ELR (cell line): Measurements from ENCODE around the gene FAM219A.
"Not testable (repeated sequence)": the region's sequence is repeated elsewhere in the genome, so short reads cannot be mapped to it uniquely, and the experiment has no call there.

ENCODE experiments used
- DNase-seq: peaks from one replicate; pipeline ENCODE4 v3.0.0-alpha.2; 2015; ENCODE audit warnings: low read depth

The FAM219A gene

DNA sequence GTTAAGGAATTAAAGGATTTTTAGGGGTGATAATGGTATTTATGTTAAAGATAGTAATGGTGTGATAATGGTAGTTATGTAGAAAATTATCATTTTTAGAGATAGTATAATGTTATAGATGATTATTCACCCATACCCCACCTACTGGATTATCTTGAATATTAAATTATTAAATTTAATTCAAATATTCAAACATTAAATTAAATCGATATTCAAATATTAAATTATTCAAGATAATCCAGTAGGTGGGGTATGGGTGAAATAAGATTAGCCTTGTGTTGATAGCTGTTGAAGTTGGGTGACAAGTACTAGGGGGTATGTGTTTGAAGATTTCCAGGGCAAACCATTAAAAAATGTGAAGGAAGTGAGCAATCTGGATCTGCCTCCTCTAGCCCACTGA lies 15.6 kb downstream of the FAM219A start:
- DNase-seq: no peak

DNA sequence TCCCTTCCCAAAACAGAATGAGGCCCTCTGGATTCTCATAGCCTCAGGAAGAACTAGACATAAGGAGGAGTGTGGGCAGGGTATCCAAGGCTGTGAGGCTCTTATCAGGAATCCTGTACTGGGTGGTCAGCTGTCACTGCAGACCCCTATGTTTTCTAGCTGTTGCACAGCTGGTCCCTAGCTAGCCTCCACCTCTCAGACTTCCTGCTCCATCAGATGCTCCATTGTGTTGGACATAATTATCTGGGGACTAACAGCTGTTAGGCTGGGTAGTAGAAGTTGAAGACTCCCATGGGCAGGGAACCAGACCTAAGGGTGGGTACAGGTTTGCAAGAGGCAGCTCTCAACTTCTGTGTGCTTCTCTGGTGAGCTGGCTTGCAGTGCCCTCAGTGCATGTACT lies 18.4 kb downstream of the FAM219A start:
- no peak for DNase-seq

DNA sequence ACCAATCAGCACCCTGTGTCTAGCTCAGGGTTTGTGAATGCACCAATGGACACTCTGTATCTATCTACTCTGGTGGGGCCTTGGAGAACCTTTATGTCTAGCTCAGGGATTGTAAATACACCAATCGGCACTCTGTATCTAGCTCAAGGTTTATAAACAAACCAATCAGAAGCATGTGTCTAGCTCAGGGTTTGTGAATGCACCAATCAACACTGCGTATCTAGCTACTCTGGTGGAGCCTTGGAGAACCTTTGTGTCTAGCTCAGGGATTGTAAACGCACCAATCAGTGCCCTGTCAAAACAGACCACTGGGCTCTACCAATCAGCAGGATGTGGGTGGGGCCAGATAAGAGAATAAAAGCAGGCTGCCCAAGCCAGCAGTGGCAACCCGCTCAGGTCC lies 19.9 kb downstream of the FAM219A start:
- not testable (repeated sequence) for DNase-seq

DNA sequence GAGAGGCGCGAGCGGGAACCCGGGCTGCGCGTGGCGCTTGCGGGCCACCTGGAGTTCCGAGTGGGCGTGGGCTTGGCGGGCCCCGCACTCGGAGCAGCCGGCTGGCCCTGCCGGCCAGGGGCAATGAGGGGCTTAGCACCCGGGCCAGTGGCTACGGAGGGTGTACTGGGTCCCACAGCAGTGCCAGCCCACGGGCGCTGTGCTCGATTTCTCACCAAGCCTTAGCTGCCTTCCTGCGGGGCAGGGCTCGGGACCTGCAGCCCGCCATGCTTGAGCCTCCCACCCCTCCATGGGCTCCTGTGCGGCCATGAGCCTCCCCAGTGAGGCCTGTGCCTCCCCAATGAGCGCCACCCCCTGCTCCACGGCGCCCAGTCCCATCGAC lies 20.5 kb downstream of the FAM219A start:
- not testable (repeated sequence) for DNase-seq

DNA sequence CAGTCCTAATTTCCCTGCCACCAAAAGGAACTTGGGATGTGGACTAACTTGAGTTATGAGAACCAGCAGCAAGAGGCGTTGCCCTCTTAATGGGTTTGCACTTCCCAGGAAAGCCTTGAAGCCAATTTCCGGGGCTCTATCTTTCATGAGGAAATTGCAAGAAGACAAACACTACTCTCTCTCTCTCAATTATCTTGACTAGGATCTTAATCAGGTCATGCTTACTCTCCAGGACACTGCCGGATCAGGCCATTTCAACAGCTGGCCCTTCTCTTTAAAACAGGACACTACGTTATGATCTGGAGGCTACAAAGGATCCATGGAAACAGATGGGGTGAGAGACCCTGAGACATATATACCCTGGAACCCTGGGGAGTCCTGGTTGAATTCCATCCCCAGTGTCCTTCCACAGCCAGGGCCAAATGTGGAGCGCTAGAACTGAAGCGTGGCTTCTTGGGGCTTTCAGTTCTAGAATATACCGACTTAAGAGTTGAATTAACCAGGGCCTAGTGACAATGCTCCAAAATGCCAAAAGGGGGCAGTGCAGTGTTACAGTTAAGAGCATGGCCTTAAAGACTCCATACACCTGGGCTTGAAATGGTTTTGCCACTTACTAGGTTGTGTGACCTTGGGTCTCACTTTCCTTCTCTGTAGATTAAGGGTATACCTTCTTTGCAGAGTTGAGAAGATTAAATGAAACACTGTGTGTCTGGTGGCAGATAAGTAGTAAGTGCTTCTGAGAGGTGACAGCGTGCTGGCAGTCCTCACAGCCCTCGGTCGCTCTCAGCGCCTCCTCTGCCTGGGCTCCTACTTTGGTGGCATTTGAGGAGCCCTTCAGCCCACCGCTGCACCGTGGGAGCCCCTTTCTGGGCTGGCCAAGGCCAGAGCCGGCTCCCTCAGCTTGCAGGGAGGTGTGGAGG lies 21.1 kb downstream of the FAM219A start:
- peak; percentile 81 for DNase-seq

DNA sequence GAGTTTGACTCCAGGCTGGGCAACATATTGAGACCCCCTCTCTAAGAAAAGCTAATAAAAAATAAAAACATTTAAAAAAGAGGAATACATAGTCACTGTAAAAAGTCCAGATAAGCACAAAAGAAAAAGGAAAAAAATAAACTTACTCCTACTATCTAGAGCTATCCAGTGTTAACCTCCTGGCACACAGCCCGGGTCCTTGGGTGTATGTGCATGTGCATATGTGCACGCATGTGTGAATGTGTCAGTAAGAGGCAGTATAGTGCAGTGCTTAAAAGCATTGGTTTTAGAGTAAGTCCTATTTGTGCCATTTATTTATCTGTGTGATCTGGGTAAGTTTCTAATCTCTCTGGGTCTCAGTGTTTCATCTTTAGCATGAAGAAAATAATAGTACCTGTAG lies 26.7 kb downstream of the FAM219A start:
- DNase-seq: no peak

DNA sequence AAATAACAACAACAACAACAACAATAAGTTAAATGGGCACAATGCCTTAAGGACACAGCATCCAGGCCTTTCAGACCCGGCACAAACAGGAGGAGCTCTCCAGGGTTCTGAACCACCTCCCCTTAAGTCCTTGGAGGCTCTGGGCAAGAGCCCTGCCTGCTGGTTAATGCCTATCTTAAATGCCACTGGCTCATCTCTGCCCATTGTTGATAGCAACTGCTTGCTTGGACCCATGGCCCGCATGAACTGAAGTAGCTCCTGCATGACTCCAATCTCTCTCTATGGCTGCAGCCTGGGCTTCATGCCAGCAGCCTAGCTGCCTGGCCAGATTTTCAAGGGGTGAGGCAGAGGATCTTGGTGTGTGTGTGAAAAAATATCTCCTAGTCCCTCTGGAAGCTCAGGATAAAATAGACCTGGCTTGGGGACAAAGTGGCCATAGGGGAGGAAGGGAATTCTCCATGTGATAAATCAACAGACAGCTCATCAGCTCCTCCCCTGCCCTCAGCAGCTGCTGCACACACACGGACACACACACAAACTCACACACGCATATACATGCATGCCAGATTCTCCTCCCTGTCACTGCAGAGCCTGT lies 27.4 kb downstream of the FAM219A start:
- peak; percentile 66 for DNase-seq

DNA sequence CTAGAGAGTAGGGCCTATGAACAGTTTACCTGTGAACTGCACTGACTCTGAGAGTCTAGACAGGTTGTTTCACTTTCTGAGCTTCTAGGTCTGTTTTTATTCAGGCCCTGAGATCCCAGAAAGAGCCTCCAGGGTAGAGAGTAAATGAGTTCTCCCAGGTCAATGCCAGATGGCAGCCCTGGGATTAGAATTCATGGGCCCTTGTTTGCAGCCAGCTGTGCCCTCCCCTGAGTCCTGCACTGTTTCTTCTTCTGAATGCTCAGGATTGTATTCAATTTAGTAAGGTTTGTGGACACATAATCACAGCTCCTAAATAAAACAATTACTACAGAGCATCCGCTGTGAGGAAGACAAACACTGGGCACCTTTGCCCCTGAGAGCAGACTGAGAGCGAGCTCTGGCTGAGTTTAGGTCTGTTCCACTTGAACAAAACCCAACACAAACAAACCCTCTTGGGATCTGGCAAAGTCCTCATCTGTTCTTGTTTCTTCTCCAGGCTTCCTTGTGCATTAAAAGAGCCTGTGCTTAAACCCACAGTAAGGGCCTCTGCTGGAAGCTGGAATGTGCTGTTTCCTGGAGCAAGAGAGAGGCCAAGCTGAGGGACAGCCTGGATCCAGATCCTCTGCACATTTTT lies 29.9 kb downstream of the FAM219A start:
- no peak for DNase-seq

DNA sequence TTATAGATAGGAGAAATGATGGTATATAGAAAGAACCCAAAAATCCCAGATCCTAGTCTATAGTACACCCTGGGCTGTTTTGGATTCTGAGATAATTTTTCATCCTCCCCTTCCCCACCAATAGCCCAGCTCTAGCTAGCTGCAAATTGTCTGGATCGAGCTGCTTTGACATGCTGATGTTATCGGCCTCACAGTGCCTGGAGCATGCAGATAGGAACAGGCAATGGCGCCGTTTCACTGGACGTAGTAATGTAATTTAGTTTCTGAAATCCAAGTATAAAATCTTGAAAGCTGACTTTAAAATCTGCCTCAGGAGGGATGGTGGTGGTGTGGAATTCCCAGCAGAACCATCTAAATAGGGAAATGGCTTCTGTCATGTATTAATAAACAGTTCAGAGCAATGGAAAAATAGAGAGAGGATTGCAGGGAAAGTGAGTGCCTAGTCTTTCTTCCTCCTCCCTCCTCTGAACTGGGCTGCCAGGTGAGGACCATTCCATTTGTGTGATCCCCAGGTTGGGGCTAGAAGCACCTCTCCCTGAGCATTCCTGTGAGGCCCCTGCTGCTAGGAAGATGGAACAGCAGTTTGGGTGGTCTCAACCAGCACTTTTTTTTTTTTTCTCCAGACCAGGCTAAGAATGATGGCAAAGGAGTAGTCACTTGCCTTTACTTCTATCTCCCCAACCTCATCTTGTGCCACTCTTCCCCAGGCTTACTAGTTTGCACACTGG lies 31.9 kb downstream of the FAM219A start:
- no peak for DNase-seq

DNA sequence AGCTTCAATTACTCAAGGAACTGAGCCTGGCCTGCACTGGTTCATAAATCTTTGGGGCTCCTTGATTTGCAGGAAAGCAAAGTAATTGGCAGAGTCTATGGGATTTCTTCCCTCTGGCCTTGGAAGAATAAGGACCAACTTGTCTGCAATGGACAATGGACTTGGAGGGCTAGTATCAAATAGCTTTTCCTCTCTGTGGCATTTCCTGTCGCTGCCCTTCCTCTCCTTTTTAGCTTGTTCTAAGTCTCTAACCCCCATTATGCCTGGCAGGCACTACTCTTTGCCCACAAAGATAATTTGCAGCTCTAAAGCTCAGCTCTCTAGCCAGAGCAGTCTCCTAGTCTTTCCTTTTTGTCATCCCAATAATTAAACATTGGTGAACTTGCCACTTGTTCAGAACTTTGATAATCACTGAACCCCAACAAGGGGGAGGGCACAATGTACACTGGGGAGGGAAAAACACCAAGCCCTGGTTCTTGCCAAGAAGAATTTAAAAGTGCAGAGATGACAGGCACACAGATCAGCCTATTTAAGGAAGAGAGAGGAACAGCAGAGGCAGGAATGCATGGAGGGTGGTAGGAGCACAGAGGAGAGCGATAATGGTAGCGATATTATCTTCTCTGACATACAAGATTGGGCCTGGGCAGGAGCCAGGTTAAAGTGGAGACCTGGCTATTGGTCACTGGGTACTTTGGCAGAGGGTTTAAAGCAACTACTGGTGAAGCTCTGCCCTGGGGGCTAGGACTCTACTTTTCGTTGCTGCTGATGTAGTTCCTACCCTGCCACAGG lies 38.5 kb downstream of the FAM219A start:
- DNase-seq: no peak

DNA sequence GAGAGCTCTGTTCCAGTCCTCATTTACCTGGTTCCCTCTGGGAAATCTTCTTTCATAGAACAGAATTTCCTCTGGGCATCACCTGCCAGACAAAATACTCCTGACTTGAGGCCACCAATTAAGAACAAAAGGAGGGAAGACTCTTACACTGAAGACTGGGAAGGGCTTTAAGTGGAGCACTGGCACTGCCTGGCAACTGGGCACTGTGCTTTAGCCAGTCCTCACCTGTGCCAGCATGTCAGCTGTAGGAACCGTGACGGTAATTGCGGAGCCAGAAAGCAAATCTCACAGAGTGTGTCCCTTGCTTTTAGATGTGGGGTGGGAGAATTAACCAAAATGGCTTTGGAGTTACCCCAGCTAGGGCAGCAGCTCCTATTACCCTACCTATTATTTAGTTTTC lies 40.6 kb downstream of the FAM219A start:
- DNase-seq: no peak

DNA sequence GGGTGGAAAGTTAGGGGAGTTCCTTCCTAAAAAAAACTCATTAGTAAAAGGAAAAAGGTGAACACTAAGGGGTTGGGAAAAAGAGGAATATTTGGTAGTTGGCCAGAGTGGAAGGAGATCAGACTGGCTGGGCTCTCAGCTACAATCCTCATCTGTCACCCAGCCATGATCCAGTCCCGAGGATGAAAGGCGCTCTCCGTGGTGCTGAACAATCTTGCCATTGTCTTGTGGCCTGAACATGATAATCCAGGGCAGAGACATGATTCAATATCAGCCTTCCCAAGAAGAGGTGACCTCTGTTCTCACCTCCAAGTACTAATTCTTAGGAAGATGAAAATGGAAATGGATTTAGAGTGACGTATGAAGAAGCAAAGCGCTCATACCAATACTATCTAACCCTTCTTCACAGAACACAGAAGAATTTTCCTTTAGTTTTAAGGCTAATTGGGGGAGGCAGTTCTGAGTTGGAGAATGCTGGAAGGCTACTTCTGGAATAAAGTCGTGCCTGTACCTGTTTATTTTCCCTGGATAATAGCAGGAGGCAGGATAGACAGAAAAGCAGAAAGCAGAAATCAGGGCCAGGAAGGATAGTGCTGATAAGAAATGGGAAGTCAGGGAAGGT lies 45.0 kb downstream of the FAM219A start:
- peak; percentile 45 for DNase-seq

DNA sequence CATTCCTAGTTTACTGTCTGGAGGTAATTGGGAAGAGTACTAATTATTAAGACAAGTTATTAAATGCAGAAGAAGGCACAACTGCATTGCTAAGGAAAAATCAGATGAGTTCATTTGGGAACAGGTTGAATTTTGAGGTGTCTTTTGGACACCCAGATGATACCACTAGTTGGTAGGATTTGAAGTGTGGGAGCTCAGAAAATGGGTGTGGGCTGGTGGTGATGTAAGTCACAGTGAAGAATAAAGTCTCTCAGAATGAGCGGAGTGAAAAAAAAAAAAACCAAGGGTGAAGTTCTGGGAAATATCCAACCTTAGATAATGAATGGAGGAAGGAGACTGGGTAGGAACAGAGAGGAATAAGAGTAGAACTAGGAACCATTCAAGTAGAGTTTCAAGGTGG lies 46.0 kb downstream of the FAM219A start:
- no peak for DNase-seq

DNA sequence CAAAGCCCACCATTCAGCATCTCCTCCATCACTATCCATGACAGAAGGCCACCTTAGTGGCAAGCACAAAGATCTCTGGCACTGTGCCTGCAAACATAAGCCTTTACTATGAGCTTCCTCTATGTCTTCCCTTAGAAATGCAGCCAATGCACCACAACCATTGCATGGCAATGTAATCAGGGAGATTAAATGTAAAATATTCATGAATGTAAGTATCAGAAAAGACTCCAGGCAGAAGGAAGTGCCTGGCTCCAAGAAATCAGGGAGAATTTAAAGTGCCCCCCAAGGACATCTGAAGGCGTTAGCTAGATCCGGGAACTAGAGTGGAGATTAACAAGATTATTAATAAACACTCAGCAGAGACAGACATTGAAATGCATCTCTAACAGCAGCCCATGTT lies 49.2 kb downstream of the FAM219A start:
- DNase-seq: no peak

DNA sequence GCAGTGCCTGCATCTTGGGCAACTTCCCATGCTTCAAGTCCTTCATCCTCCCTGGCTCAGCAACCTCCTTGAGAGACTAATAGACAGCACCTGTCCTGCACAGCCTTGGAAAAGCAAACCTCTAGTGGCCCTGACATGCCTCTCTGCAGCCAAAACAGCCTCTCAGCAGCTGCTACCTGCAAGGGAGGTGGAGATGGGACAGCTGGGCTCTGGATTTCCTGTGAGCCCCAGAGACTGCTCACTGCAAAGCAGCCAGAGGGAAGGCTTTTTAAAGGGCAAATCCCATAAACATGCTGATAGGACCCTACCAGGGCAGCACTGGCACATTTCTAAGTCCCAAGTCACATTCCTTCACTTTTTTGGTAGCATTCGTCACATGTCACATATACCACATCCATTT lies 50.2 kb downstream of the FAM219A start:
- DNase-seq: no peak

DNA sequence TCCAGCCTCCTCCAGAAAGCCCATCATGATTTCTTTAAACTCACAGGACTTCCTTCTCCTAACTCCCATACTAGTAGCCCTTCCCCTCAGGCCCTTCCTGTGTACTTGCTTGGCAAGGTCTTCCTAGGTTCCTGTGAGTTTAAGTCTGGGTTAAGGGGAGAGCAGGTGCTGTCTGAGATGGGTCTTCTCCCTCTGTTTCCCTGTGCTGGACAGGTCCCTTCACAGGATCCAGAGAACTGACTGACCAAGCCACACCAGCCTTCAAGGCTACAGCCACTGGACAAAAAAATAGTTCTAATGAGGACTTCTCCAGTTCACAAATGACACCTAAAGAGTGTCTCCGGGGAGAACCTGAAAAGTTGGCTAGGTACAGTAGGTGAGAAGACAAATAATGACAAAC lies 52.2 kb downstream of the FAM219A start:
- peak; percentile 11 for DNase-seq

DNA sequence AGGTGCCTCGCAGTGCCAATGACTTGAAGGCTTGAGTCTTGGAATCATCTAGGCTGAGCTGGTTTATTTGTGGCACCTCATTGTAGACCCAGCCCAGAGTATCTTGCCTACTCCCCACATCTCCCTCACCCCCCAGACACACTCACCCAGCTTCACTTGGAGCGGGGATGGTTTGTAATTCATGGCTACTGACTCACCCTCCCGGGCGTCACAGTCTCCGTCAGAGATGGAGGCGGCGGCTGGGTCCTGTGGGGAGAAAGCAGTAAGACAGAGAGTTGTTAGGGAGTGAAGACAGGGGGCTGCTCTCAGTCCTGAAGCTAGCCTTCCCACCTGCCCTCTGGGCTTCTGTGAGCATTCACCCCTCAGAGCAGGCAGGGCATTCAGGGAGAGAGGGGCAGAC lies 52.7 kb downstream of the FAM219A start:
- DNase-seq: peak; percentile 87

DNA sequence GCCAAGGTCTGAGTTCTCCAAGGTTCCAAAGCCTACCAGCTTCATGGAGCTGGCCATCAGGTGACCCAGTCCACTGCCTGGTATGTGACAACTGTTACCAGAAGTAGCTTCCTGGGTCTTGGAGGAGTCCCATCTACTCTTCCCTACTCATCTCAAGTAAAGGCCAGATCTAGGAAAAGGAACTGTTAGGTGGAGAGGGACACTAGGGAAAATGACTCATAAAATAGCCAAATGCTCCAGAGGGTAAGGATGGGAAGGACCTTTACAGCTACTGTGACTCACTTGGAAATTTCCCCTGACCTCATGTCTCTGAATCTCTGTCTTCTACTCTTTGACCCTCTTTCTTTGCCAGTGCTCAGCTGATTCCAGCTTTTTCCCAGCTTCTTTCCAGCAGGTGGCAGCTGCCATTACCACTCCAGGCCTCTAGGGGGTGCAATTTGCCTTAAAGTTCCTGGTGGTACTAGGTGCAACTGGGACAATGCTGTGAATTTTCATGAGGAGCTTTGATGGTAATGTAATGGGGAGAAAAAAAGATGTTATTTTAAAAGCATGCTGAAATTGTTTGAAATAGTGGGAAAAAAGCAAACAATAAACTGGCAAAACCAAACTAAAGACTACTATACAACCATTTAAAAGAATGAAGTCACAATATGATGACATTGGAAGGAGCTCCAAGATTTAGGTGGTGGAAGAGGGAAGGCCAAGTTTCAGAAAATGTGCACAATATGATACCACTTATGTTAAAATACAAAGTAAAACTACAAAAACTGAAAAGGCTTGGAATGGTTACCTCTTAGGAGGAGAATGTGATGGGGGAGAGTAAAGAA lies 54.6 kb downstream of the FAM219A start:
- peak; percentile 85 for DNase-seq

DNA sequence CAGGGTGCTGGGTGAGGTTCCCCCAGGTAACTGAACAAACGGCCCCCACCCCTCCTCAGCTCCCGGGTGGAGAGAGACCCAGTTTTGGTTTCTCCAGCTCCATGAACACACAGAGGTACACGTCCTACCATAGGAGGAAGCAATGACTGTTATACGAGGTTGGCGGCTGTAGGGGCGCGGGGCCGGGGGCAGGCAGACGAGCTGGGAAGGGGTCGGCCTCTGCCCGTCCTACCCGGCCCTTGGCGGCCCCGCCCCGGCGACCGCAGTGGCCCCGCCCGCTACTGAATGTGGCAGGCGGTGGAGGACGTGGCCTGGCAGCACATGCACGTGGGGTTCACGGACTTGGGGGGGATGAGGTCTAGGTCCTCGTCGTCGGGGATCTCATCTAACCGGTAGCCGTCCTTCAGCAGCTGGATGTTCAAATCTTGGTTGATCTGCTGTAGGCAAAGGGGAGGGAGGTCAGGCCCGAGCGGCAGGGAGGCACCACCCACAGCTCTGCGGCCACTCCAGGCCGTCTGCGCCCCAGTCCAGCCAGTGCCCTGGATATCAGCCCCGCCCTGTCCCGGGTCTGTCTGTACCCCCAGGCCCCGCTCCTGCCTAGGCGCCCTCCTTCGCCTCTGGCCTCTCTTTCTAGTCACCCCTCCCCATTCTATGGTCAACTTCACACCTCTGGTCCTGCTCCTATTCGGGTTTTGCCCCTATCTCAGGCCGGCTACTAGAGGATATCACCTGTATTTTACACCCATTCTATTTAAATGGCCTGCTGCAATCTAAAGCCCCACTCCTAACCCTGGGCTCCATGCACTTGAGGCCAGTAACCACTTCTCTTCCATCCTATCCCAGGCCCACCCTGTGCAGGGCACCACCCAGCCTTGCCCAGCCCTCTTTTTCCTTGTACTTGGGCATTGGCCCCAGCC lies 57.4 kb downstream of the FAM219A start:
- no peak for DNase-seq
